ENCODE measurements around the gene LDLRAD4. TPM values are rescaled to one million over a fixed set of nuclear protein-coding genes. Genes with fewer than 3 reads are reported as not detected.

Gene LDLRAD4
- total and polyA plus RNA-seq, 2 donors (not counting 1 experiment from before 2014, with no cell fraction given), result 13.9 to 35.7 TPM

DNA sequence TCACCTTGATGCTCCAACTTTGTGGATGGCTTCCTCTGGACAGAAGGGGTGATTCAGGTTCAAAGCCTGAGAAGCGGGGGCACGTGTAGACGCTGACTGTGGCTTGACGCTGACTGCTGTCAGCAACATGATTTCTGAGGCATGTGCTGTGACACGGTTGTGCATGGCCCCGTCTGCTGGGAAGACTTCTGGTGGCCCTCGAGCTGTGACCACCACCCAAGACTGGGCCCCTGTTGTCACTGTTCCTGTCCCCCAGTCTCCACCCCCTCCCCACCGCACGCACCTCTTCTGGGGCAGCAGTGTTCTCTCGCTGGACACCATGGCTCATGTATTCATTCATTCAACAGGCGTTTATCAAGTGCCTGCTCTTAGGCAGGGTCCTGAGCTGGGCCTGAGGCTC lies 262.8 kb downstream of the LDLRAD4 start:
- Histone ChIP-seq H4K20me1 (ENCODE audit: control insufficient read depth, insufficient read depth, low read length, poor library complexity, severe bottlenecking) (no peaks in the 10 kb centered on the region), H2AFZ (ENCODE audit: insufficient read depth, low read depth, low read length, poor library complexity, severe bottlenecking) (peak overlapping the region; percentile 77), H3K9ac (ENCODE audit: low read length) (no peak overlapping the region), H3K4me2 (replicated peaks; ENCODE audit: low read depth, low read length, poor library complexity, severe bottlenecking) (peak overlapping the region; percentile 69), H3K4me1 (ENCODE audit: control insufficient read depth in 2 of 2, insufficient read depth in 2 of 2, low read length in 2 of 2) (peaks cover 20 to 21% of the 10 kb centered on the region in 2 donors), H3K4me3 (ENCODE audit: control extremely low read depth in 1 of 5, extremely low read depth in 1 of 5, insufficient read depth in 1 of 5, low read depth in 2 of 5, low read length in 4 of 5) (no peak overlapping the region), H3K36me3 (replicated peaks in 1 of 2; ENCODE audit: control extremely low read depth in 1 of 2, control insufficient read depth in 1 of 2, extremely low read depth in 1 of 2, insufficient read depth in 2 of 2, low read length in 1 of 2) (peaks cover 0 to 18% of the 10 kb centered on the region in 2 experiments), H3K27me3 (replicated peaks in 1 of 4; ENCODE audit: control extremely low read depth in 1 of 4, control insufficient read depth in 3 of 4, insufficient read depth in 4 of 4, low read length in 3 of 4) (no peaks in the 10 kb centered on the region), H3K9me3 (ENCODE audit: control extremely low read depth in 1 of 3, control insufficient read depth in 2 of 3, insufficient read depth in 1 of 3, low read length in 2 of 3) (no peaks in the 10 kb centered on the region), H3K27ac (ENCODE audit: low read length in 2 of 2) (peak overlapping the region in 1 of 2 donors; percentile 78), H3K79me2 (ENCODE audit: control insufficient read depth, insufficient read depth, low read length) (peaks cover 35% of the 10 kb centered on the region)
- no peak for ATAC-seq (ENCODE audit: low read depth)
- no peak for DNase-seq
- ChIA-PET CTCF (interaction anchor here (1.1 to 1.2 kb wide), 2 partner anchors 9 to 265 kb away, joined by 3 read pairs; no protein-coding TSS in a partner anchor), POLR2A (no interaction called here)
- no peak for TF ChIP-seq EZH2 (IDR thresholded peaks at IDR 0.05; ENCODE audit: borderline replicate concordance, insufficient read depth, low read depth, low read length, poor library complexity, severe bottlenecking)
- TF ChIP-seq, protein P1, sequence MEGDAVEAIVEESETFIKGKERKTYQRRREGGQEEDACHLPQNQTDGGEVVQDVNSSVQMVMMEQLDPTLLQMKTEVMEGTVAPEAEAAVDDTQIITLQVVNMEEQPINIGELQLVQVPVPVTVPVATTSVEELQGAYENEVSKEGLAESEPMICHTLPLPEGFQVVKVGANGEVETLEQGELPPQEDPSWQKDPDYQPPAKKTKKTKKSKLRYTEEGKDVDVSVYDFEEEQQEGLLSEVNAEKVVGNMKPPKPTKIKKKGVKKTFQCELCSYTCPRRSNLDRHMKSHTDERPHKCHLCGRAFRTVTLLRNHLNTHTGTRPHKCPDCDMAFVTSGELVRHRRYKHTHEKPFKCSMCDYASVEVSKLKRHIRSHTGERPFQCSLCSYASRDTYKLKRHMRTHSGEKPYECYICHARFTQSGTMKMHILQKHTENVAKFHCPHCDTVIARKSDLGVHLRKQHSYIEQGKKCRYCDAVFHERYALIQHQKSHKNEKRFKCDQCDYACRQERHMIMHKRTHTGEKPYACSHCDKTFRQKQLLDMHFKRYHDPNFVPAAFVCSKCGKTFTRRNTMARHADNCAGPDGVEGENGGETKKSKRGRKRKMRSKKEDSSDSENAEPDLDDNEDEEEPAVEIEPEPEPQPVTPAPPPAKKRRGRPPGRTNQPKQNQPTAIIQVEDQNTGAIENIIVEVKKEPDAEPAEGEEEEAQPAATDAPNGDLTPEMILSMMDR (IDR thresholded peaks at IDR 0.05), result no peak
- intact Hi-C loops (cut with micrococcal nuclease), result no loop called here
- Mint-ChIP-seq H3K4me1 (peaks cover 40% of the 10 kb centered on the region), H3K4me3 (peak overlapping the region; percentile 84), H3K9me3 (ENCODE audit: insufficient read depth) (peaks cover 2% of the 10 kb centered on the region), H3K27me3 (no peaks in the 10 kb centered on the region), H3K27ac (peak overlapping the region; percentile 92)
- 87% methylated on average over 11 of the region's 11 CpGs for WGBS (ENCODE audit: insufficient coverage)

DNA sequence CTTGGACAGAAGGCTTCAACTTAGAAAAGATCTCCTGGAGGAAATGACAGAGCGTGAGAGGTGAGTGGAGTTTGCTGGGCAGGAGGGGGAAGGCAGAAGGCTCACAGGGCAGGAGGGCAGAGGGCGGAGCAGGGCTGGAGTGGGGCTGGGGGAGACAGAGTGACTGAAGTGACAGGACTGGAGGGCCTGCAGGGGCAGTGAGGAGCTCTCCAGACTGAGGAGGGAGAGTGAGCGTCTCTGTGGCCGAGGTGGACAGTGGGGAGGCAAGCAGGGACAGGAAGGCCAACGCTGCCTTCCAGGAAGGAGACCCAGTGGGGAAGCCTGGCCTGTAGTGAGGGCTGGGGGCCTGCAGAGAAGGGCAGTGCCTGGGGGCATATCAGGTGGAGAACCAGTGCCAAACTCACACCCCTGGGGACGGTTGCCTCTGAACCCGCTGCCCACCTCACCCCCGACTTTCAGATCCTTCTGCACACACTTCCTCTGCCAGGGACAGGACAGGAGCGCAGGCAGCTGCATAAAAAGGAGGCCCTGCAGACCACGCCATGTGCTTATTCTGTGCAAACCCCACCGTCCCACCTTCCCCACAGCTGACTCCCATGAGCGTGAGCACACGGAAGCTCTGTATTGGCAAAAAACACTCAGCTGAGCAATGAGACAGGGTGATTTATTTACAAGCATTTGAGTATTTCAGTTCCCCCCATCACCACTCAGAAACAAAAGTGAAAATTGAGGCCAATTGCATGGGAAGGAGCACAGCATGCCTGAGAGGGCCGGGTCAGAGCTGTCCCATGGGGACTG lies 263.5 kb downstream of the LDLRAD4 start:
- Mint-ChIP-seq H3K27me3 (no peaks in the 10 kb centered on the region), H3K27ac (peak overlapping the region; percentile 92), H3K9me3 (ENCODE audit: insufficient read depth) (peaks cover 2% of the 10 kb centered on the region), H3K4me3 (peak overlapping the region; percentile 84), H3K4me1 (peaks cover 40% of the 10 kb centered on the region)
- DNase-seq (peak; percentile 61), ATAC-seq (ENCODE audit: low read depth) (peak; percentile 83)
- peak overlapping the region; percentile 77 for H2AFZ ChIP-seq (ENCODE audit: insufficient read depth, low read depth, low read length, poor library complexity, severe bottlenecking)
- TF ChIP-seq, protein P1 (IDR thresholded peaks at IDR 0.05), result no peak
- no peaks in the 10 kb centered on the region for H3K27me3 ChIP-seq (replicated peaks in 1 of 4; ENCODE audit: control extremely low read depth in 1 of 4, control insufficient read depth in 3 of 4, insufficient read depth in 4 of 4, low read length in 3 of 4)
- H3K27ac ChIP-seq (ENCODE audit: low read length in 2 of 2), result peak overlapping the region; percentile 54 to 78
- intact Hi-C loops (cut with micrococcal nuclease), result no loop called here
- no peaks in the 10 kb centered on the region for H4K20me1 ChIP-seq (ENCODE audit: control insufficient read depth, insufficient read depth, low read length, poor library complexity, severe bottlenecking)
- WGBS (ENCODE audit: insufficient coverage), result 32% methylated on average over 11 of the region's 14 CpGs
- no peaks in the 10 kb centered on the region for H3K9me3 ChIP-seq (ENCODE audit: control extremely low read depth in 1 of 3, control insufficient read depth in 2 of 3, insufficient read depth in 1 of 3, low read length in 2 of 3)
- H3K79me2 ChIP-seq (ENCODE audit: control insufficient read depth, insufficient read depth, low read length), result peaks cover 32% of the 10 kb centered on the region
- H3K4me2 ChIP-seq (replicated peaks; ENCODE audit: low read depth, low read length, poor library complexity, severe bottlenecking), result peak overlapping the region; percentile 69
- peaks cover 20 to 21% of the 10 kb centered on the region in 2 donors for H3K4me1 ChIP-seq (ENCODE audit: control insufficient read depth in 2 of 2, insufficient read depth in 2 of 2, low read length in 2 of 2)
- POLR2A ChIA-PET, result no interaction called here
- CTCF ChIA-PET, result interaction anchor here (1.2 kb wide), 2 partner anchors 20 to 266 kb away, joined by 3 read pairs; no protein-coding TSS in a partner anchor
- peak overlapping the region; percentile 39 for H3K9ac ChIP-seq (ENCODE audit: low read length)
- peak overlapping the region in 4 of 5 experiments; percentile 19 to 29 (median 24) for H3K4me3 ChIP-seq (ENCODE audit: control extremely low read depth in 1 of 5, extremely low read depth in 1 of 5, insufficient read depth in 1 of 5, low read depth in 2 of 5, low read length in 4 of 5)
- peaks cover 0 to 17% of the 10 kb centered on the region in 2 experiments for H3K36me3 ChIP-seq (replicated peaks in 1 of 2; ENCODE audit: control extremely low read depth in 1 of 2, control insufficient read depth in 1 of 2, extremely low read depth in 1 of 2, insufficient read depth in 2 of 2, low read length in 1 of 2)
